HG02973 (cell line): ENCODE measurements around the gene DGKK.
"Not testable (repeated sequence)": the region's sequence is repeated elsewhere in the genome, so short reads cannot be mapped to it uniquely, and the experiment has no call there.

Source experiments
- ATAC-seq: cut with Tn5 transposase; IDR thresholded peaks from one replicate; pipeline ENCODE4 v1.9.1; 2021; ENCODE audit warnings: moderate library complexity; ENCODE audit not compliant: unreplicated experiment

DGKK gene

GRCh38 chrX:50432829-50433289 lies 37.8 kb downstream of the DGKK start:
- ATAC-seq = no peak

DNA sequence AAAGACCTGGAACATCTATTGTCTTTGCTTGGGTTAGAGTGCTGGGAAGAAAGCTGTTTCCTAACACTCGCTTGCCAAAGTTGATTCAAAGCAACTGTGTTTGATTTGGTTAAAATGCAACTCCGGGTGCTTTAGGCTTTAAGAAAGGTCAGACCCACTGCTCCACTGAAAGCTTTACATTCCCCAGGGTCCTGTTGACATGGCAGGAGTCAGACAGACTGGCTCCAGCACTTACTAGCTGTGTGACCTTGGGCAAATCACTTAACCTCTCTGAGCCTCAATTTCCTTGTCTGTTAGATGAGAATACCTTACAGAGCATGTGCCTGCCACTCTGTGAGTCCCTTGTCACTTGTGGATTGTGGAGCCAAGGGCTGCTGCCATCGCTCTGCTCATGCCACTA lies 39.0 kb downstream of the DGKK start:
- no peak for ATAC-seq

DNA sequence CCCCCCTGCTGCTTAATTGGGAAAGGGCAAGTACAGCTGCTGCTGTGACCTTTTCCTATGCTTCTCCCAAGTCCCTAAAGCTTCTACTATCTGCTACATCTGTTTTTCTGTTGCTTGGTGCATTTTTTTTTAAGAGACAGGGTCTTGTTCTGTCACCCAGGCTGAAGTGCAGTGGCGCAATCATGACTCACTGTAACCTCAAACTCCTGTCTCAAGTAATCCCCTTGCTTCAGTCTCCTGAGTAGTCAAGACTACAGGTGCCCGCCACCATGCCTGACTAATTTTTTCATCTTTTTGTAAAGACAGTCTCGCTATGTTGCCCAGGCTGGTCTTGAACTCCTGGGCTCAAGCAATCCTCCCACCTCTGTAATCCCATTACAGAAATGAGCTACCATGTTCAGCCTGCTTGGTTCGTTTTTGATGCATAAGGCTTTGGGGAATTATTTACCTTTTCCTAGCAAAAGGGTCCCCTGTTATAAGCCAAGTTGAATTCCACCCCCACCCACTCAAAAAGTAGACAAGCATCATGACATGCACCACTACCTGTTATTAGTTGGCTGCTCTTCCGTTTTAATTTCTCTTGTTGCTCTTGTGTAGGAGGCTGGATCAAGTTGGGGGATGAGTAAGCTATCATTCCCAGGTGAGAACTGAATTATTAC lies 39.6 kb downstream of the DGKK start:
- no peak for ATAC-seq

- ATAC-seq = no peak
Observed at GRCh38 chrX:50428174-50428573, 42.5 kb downstream of the DGKK start.

- no peak for ATAC-seq
Observed at GRCh38 chrX:50407976-50408375, 62.6 kb downstream of the DGKK start.

DNA sequence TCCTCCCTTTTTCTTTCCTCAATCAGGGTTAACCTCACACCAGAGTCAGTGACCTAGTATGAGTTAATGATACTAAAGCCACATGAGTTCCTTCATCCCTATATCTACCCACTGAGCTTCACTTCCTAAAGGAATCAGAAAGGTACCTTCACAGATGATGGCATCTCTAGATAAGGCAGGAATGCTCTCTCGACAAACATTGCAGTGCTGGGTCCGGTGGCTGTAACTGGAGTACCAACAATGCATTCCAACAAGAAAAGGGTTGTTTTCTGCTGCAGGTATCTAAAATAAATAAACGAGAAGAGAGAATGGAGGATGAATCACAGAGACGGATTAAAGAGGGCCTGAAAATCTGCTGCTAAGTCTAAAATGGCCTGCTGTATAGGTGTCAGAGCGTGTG lies 66.7 kb downstream of the DGKK start:
- no peak for ATAC-seq

GRCh38 chrX:50402886-50403285 lies 67.7 kb downstream of the DGKK start:
- no peak for ATAC-seq

DNA sequence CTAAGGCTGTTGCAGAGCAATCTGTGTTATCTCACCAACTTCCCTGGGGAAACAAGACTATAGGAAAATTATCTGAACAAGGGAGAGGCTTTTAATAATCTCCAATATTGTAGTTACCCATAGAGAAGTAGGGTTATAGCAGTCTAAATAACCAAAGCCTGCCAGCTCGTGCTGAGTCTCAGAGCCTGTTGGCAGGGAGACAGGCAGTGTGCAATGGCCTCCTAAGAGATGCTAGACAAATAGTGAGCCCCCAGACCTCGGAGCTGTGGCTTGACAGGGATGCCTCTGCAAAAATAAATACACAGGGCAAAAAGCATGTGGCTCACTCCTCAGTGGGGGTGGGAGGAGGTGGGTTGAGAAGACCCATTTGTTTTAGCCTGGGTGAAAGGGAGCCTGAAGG lies 76.7 kb downstream of the DGKK start:
- ATAC-seq = no peak

- no peak for ATAC-seq
Observed at GRCh38 chrX:50386520-50386919, 84.1 kb downstream of the DGKK start.

GRCh38 chrX:50381729-50382415 lies 88.8 kb downstream of the DGKK start:
- ATAC-seq = no peak

DNA sequence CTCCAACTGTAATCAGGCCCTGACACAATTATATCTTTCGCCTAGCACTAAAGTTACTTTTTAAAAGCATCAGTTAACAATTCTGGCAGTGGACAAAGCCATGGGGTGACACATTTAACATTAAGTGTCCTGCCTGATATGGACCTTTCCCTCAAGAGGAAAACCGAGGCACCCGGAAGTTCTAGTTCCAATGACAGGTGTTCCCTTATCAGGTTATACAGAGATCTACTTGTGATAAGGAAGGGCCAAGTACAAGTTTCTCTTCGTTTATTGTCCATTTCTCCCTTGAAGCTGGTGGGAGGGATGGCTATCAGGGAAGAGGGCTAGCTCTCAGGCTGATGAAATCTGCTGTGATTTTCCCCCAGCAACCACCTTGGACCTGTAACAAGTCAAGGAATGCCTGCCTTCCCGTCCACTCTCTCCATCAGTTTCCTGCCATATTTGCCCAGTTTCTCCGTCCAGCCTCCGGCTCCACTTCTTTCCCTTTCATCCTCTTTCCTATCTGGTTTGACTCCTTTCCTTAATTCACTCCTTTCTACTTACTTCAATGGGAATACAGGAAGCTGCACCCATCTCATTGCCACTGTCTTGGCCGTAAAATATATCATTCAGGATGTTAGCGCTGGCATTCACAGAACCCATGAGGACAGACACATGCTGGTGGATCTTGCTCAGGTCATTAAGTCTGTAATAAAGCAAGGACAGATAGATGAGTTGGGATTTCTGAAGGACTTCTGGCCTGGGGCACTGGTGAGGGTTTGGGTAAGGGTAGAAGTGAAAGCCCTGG lies 95.0 kb downstream of the DGKK start:
- no peak for ATAC-seq

DNA sequence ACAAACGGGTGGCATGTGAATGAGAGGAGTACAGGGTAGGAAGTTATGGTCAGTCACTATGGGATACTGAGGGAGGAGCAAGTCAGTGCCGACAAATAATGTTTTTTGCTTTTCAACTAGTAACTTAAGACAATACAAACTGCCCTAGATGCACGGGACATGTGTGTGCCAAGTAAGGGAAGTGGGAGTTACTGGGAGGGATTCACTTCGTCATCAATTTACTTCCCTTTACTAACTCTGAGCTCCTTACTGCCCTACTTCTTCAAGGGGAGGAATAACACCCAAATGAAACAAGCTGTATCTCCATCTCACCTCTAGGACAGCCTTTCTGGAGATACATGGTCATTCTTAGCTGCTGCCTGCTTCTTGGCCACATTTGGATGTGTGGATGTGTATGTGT lies 97.7 kb downstream of the DGKK start:
- ATAC-seq = no peak

DNA sequence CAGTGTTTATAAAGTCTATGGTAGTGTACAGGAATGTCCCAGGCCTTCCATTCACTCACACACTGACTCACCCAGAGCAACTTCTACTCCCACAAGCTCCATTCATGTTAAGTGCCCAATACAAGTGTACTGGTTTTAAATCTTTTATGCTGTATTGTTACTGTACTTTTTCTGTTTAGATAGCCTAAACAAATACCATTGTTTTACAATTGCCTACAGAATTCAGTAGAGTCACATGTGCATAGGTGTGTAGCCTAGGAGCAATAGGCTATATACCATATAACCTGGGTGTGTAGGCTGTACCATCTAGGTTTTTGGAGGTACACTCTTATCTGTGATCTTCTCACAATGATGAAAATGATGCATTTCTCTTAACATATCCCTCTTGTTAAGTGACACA lies 126.7 kb downstream of the DGKK start:
- ATAC-seq = no peak

DNA sequence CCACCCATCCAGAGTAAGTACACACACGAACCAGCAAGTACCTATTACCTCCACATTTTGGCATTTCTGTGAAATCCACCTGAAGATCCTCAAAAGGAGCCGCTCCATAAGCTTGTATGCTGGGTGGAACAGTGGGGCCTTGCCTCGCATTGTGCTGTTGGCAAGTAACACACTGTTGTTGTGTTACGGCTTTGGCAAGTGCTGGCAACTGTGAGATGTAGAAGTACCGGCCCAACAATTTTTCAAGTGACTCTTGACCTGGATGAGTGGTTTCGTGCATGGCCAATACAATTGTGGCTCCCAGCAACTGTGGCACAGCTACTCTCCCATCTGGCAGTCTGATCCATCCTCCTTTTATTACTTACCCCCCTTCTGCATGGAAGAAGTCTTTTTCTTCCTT lies 137.3 kb downstream of the DGKK start:
- ATAC-seq = no peak

- not testable (repeated sequence) for ATAC-seq
Observed at GRCh38 chrX:50332668-50333067, 138.0 kb downstream of the DGKK start.

DNA sequence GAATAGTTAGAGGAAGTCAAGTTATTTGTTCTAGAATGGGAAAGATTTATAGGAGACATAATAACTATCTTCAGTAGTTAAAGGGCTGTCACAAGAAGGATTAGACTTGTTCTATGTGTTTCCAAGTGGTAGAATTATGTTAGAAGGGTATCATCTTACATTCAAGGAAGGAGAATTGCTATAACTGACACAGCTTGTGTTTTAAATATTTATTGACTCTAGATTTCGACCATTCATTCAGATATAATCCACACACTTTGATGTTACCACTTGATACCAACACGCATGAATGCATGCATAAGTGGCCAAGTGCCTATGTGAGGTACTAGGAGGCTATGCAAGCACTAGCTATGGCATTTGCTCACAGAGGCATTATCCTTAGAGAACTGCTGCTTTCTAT lies 143.4 kb downstream of the DGKK start:
- ATAC-seq = no peak
